NCI-H69 (cell line): ENCODE results near the gene SUCLA2.

Experiments used
- DNase-seq: peaks from one replicate; lab custom pipeline; 2025; lab: John Stamatoyannopoulos, UW

The SUCLA2 gene

DNA sequence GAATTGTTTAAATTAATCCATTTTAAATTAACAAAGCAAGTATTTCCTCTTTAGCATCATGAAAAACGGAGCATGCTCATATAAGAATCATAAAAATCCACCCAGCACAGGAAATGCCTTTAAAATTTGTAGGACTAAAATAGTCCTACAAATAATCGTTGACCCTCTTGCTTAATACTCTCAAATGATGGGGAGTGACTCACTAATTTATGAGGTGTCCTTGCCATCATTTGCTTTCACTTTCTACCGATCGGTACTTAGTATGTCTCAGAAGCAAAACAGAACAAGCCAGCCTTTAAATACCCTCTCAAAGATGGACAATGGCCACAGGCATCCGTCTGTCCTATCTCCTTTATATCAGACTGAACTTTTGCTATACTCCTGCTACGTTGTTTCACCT lies 97.2 kb downstream of the SUCLA2 start:
- no peak for DNase-seq

DNA sequence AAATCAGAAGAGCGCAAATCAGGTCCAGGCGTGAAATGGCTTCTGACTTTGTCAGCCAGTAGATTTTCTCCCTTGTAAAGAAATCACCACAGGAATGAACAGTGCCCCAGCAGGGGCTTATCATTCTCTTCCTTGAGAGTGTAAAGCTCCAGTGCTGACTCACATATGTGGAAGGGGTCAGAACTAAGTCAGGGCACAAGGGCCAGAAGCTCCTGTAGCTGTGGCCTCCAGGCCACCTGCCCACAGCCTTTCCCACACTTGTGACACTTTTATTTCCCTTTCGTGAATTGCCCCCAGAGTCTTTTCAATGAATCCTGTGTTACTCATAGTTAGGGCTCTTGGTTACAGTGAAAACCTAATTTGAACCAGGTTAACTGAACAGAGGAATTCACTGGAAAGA lies 99.6 kb downstream of the SUCLA2 start:
- no peak for DNase-seq

DNA sequence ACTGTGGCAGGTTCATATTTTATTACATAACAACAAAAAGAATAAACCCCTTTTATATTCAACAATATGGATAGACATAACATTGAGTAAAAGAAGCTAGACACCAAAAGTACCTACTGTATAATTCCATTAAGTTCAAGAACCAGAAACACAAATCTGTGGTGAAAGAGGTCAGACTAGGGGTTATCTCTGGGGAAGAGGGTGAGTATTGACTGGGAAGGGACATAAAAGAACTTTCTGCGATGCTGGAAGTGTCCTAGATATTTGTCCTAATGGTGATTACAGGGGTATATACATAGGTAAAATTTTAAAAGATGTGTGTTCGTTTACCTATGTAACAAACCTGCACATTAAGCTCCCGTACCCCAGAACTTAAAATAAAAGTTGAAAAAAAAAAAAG lies 103.0 kb downstream of the SUCLA2 start:
- no peak for DNase-seq

DNA sequence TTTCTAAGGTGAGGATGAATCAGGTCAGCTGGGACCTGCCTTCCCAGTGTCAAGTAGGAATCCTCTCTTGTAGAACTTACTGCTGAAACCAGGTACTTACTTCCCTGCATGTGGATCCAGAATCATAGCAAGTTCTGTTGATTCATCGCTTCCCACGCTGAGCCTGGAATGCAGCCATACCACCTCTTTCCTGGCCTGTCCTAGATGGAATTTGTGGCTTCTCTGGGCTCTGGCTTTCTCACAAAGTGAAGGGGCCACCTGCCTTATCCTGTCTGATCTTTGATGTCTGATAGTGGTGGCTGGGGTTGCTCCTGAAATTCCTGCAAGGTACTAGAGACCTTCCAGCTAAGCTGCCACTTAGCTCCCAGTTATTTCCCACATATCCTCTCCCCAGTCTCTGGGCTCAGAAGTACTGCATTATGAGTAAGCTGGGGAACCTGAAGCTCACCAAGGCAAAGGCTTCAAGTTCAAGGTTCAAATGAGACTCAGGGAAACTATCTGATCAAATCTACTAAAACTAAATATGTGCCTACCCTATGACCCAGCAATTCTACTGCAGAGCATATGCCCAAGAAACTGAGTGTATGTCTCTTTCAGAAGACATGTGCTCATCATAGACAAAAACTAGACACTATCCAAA lies 103.5 kb downstream of the SUCLA2 start:
- no peak for DNase-seq

DNA sequence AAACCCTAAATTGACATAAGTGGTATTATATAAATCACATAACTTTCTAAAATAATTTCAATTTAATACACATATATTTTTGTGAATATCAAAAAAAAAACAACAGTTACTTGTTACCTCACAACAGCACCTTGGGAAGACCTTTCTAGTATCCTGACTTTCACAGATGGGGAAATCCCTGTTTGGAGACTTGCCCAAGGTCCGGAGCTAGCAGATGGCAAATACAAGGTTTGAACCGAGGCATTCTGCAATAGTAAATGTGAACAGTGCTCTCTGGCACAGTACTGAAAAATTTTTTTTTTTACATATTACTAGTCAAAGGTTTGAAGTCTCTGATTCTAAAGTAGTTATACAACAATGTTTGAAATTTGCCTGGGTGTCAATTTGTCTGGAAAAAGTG lies 104.5 kb downstream of the SUCLA2 start:
- DNase-seq, result no peak

DNA sequence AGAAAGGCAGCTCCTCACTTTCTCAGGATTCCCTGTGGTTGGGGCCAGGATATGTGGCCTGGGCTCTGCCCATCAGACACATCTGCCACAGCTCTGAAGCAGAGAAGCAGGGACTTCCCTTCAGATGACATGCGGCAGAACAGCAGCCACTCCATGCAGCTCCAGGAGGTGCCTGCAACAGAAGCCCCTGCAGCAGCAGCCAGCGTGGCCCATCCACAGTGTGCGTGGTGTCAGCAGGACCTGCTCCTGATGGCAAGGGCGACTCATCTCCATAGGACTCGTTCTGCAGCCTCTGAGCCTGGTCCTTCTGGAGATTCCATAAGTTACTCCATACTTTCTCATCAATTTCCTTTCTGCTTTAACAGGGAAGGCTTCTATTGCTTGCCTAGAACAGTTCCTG lies 105.0 kb downstream of the SUCLA2 start:
- DNase-seq, result no peak

DNA sequence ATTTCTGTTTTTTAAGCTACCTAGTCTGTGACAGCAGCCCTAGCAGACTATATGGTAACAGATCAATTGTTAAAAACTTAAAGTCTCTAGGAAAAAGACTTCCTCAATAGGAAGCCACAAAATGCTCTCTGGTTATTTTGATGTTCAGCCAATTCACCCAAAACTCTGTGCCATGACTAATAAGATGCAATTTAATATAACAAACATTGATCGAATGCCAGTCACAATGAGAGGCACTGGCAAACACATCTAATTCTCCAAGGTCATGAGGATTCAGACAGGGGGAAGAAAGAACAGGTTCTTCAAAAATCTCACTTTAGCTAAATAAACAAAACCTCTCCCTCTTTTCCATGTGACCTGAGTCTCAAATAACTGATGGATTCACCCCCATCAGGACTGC lies 107.5 kb downstream of the SUCLA2 start:
- DNase-seq, result no peak
